ENCODE data around the gene CBY2.

CBY2 gene

GRCh38 chr13:45702869-45703391 is 810 bp downstream of the CBY2 start:
- no peak for DNase-seq

DNA sequence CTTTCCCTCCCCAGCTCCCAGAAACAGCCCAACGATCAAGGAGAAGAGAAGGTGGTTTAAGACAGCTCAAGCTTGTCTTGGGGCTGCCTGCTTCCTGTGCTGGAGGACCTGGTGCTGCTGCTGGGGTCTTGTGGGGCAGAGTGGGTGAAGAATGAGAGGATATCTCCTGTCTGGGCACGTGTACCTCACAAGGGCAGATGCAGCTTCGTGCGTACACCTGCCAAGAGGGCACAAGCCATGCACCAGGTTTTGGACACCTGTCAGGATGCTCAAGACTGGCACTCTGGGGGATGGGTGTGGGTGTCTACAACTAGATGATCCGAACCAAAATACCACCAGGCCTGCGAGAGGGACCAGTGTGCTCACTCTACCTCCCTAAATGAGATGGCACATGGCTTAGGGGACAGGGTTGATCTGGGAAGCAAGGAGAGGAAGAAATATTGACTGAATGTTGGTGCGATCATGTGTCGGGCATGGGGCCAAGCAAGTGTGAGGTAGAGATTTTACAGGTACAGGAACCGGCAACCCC is 2.2 kb downstream of the CBY2 start:
- DNase-seq, result no peak

- no peak for DNase-seq
These were observed 3.0 kb downstream of the CBY2 start for GRCh38 chr13:45704854-45705695.

- no peak for DNase-seq
These were observed 3.8 kb downstream of the CBY2 start for GRCh38 chr13:45705918-45706317.

GRCh38 chr13:45707516-45708100 is 5.5 kb downstream of the CBY2 start:
- no peak for DNase-seq

GRCh38 chr13:45711951-45712350 is 9.8 kb downstream of the CBY2 start:
- no peak for DNase-seq

- DNase-seq, result no peak
These were observed 11.1 kb downstream of the CBY2 start for GRCh38 chr13:45713106-45713690.

DNA sequence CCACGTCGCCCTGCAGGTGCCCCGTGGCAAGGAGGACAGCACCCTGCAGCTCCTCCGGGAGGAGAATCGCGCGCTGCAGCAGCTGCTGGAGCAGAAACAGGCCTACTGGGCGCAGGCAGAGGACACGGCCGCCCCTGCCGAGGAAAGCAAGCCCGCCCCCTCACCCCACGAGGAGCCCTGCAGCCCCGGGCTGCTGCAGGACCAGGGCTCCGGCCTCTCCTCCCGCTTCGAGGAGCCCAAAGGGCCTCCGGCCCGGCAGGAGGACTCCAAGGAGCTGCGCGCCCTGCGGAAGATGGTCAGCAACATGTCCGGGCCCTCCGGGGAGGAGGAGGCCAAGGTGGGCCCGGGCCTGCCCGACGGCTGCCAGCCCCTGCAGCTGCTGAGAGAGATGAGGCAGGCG is 11.6 kb downstream of the CBY2 start:
- DNase-seq, result no peak

- no peak for DNase-seq
These were observed 12.1 kb downstream of the CBY2 start for GRCh38 chr13:45714170-45714569.

DNA sequence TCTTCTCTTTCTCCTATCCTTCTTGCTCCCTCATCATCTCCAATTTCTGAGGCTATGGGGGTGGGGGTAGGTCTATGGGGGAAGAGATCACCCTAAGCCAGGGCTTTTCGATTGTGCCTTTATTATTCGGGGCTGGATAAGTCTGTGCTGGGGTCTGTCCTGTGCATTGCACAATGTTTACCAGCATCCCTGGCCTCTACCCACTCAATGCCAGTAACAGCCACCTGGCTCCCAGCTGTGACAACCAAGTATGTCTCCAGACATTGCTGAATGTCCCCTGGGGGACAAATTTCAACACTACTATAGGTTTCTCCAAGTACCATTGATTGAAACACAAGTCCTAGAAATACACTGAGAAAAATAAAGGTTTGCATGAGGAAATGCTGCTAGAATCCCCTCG is 13.2 kb downstream of the CBY2 start:
- DNase-seq, result peak in 1 of 2 experiments; percentile 0

DNA sequence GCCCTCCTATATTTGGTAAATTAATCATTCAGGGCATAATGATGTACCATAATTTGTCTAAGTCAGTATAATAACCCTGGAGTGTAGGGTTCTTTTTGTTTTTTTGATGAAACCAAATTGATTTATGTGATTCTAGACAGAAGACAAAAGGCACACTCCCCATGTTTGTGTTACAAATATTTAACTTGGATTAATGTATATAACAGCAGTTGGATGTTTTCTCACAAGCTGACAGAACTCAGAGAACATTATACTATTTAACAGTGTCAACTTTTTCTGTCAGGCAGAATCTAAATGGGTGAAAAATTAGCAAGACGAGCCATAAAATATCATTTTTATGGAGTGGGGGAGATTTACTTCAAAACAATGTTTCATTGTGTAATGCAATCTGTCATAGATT is 15.2 kb downstream of the CBY2 start:
- DNase-seq, result no peak

DNA sequence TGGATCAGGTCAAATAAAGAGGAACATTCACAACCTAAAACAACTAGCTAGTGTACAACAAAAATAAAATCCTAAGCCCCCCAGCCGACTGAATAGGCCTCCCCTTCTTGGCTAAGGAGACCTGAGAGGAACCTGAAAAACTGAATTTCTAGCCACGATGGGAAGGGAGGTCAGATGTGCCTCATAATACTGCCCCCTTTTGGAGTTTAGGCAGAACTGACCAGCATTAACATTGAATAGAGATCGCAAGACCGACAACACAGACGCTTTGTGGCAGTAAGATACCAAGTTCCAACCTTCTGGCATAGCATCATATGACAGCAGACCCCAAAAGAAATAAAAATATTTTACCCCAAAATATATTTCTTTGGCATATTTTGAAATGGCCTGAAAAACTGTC is 15.9 kb downstream of the CBY2 start:
- peak in 1 of 2 experiments; percentile 31 for DNase-seq

DNA sequence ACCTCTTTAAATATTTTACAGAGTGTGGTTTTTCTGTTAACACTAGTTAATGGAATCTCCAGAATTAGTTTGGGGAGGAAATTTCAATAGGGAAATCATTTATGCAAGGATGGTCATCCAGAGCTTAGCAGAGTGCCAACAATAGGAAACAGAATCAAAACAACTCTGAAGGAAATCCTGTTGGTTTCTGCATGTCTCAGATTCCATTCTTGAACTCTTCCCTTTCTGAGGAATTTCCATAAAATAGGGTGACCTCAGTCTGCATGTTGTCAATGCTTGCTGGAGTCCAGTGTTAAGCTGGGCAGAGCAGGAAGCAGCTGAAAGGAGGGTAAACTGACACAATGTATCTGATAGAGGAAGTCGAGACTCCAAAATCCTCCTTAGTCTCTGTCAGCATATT is 16.9 kb downstream of the CBY2 start:
- no peak for DNase-seq

GRCh38 chr13:45721203-45721731 is 19.1 kb downstream of the CBY2 start:
- DNase-seq, result no peak

DNA sequence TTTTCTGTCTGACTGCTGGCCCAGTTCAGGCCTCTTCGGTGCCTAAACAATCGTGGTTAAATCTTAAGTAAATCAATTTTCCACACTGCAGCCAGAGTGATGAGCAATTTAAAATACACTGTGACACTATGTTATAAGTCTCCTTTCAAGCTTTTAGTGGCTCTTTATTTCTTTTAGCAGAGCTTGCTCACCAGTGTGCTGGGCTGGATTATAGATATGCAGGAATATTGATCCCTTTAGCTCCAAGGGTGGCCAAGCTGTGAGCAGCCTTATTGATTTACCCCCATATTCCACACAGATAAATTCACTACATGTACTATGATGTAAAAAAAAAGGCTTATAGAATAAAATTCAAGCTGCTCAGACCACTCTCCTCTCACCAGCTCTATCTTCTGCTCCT is 21.7 kb downstream of the CBY2 start:
- no peak for DNase-seq

DNA sequence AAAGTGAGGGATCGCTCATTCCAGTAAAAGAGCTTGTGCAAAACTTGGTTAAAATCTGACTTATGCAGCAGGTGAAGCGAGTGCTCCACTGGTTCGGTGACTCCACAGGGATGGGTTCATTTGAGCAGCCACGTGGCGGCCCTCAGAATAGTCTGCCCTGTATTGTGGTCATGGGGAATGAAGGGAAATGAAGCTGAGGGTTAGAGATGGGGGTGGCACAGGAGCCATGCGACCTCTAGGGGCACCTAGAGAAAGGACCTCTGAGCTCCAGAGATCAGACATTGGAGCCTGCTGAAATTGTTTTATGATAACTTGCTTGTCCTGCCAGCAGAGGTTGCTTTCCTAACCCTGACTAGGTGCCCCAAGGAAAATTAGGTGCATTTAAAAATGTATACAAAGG is 26.6 kb downstream of the CBY2 start:
- DNase-seq, result peak; percentile 1 to 40

- DNase-seq, result no peak
These were observed 29.3 kb downstream of the CBY2 start for GRCh38 chr13:45731455-45731854.

DNA sequence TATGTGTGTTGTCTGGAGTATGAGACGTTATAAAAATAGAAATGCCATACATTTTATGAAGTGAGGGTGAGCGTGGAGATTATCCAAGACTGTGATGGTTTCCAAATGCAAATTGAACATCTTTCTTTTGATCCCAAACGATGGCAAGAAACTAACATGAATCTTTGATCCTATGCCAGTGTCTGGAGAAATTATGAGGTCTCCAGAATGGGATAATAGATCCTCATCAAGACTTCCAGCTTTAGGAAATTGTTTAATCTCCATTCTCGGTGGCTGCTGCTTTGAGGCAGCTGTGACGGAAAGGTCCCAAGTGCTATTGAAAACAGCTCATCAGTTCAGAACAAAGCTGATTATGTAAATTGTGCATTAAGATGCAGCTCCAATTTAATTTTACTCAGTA is 30.8 kb downstream of the CBY2 start:
- DNase-seq, result peak; percentile 68 to 90

GRCh38 chr13:45733361-45733760 is 31.2 kb downstream of the CBY2 start:
- no peak for DNase-seq

GRCh38 chr13:45737571-45738017 is 35.5 kb downstream of the CBY2 start:
- no peak for DNase-seq

DNA sequence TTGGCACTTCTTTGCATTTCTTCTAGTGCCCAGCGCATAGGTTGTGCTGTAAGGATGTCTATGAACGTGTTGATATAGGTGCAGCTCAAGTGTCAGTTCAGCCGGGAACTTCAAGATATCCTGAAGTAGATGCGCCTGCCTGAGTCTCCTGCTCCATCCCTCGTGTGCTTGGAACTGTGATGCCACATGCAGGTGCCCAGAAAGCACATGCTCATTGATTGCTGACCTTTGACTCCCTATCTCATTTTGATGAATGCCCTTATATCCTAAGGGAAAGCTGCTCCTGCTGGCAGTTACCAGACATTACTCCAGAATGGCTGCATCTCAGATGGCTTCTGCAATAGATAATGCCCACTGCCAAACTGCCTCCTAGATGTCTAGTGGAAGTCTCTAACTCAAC is 40.9 kb downstream of the CBY2 start:
- no peak for DNase-seq

- no peak for DNase-seq
These were observed 42.9 kb downstream of the CBY2 start for GRCh38 chr13:45744979-45745378.

- DNase-seq, result no peak
These were observed 45.0 kb downstream of the CBY2 start for GRCh38 chr13:45747071-45747470.
